GM10248 (cell line): ENCODE data around the gene ORC4.

Source experiments
- CTCF ChIA-PET: fragments of 300-600 bp; sonication (Branson Sonifier 250); formaldehyde crosslinking; extraction: SDS; loops from one replicate; lab custom pipeline; 2021; ENCODE audit warnings: antibody characterized with exemption; lab: Yijun Ruan, JAX
- POLR2A ChIA-PET: fragments of 350-650 bp; sonication (Branson Sonifier 250); formaldehyde crosslinking; extraction: SDS; loops from one replicate; lab custom pipeline; 2020; ENCODE audit warnings: antibody characterized with exemption; lab: Yijun Ruan, JAX
- DNase-seq: peaks from one replicate; pipeline ENCODE4 v3.0.0; 2012; ENCODE audit errors: extremely low spot score
- CTCF ChIP-seq: IDR thresholded peaks from 2 replicates; pipeline ENCODE4 v1.5.1; 2012; ENCODE audit warnings: mild to moderate bottlenecking, low read depth; ENCODE audit errors: extremely low read depth, missing control alignments, control extremely low read depth

The ORC4 gene

GRCh38 chr2:148032215-148032614 is 11.7 kb upstream of the ORC4 start:
- ChIA-PET POLR2A (no interaction called here), CTCF (interaction anchor here (1.1 to 2.4 kb wide), 4 partner anchors 8 to 19 kb away, joined by 3 to 6 read pairs (median 4); no protein-coding TSS in a partner anchor)
- TF ChIP-seq CTCF: no peak
- DNase-seq: no peak

- POLR2A ChIA-PET: no interaction called here
- TF ChIP-seq CTCF: no peak
- CTCF ChIA-PET: interaction anchor here (1.4 to 2.4 kb wide), 3 partner anchors 9 to 11 kb away, joined by 4 to 6 read pairs (median 6); no protein-coding TSS in a partner anchor
- DNase-seq: no peak
Measured at GRCh38 chr2:148031152-148031551, 10.6 kb upstream of the ORC4 start.

- CTCF ChIA-PET: interaction anchor here (1.2 kb wide), 2 partner anchors 8 to 132 kb away, joined by 4 to 5 read pairs; partner anchors contain the start of genes MBD5 and ORC4
- POLR2A ChIA-PET: interaction anchor here (1.2 kb wide), 1 partner anchor 8 kb away, joined by 4 read pairs; the partner anchor contains the start of genes MBD5 and ORC4
- no peak for TF ChIP-seq CTCF
- DNase-seq: no peak
Measured at GRCh38 chr2:148028781-148029180, 8.2 kb upstream of the ORC4 start.

GRCh38 chr2:148027822-148028221 is 7.3 kb upstream of the ORC4 start:
- TF ChIP-seq CTCF: no peak
- ChIA-PET CTCF (no interaction called here), POLR2A (no interaction called here)
- no peak for DNase-seq

- DNase-seq: no peak
- POLR2A ChIA-PET: no interaction called here
- CTCF ChIA-PET: no interaction called here
- TF ChIP-seq CTCF: no peak
Measured at GRCh38 chr2:148026573-148026972, 6.0 kb upstream of the ORC4 start.

GRCh38 chr2:148023861-148024260 is 3.3 kb upstream of the ORC4 start:
- ChIA-PET CTCF (interaction anchor here (1.8 to 2.3 kb wide), 2 partner anchors 11 to 17 kb away, joined by 6 to 9 read pairs; no protein-coding TSS in a partner anchor), POLR2A (no interaction called here)
- no peak for DNase-seq
- no peak for TF ChIP-seq CTCF

GRCh38 chr2:148022882-148023281 is 2.3 kb upstream of the ORC4 start:
- ChIA-PET CTCF (interaction anchor here (0.7 to 2.3 kb wide), 9 partner anchors 10 to 138 kb away, joined by 3 to 9 read pairs (median 4); no protein-coding TSS in a partner anchor), POLR2A (no interaction called here)
- DNase-seq: no peak
- TF ChIP-seq CTCF: no peak
